Left hindlimb (tissue), 1 donor: ENCODE results near the gene ZIM2.

ENCODE experiments used
- DNase-seq: peaks from one replicate; pipeline ENCODE4 v3.0.0-alpha.2; 2018

Gene ZIM2

GRCh38 chr19:56838909-56839651 lies 1.4 kb downstream of the ZIM2 start:
- DNase-seq = peak; percentile 98

DNA sequence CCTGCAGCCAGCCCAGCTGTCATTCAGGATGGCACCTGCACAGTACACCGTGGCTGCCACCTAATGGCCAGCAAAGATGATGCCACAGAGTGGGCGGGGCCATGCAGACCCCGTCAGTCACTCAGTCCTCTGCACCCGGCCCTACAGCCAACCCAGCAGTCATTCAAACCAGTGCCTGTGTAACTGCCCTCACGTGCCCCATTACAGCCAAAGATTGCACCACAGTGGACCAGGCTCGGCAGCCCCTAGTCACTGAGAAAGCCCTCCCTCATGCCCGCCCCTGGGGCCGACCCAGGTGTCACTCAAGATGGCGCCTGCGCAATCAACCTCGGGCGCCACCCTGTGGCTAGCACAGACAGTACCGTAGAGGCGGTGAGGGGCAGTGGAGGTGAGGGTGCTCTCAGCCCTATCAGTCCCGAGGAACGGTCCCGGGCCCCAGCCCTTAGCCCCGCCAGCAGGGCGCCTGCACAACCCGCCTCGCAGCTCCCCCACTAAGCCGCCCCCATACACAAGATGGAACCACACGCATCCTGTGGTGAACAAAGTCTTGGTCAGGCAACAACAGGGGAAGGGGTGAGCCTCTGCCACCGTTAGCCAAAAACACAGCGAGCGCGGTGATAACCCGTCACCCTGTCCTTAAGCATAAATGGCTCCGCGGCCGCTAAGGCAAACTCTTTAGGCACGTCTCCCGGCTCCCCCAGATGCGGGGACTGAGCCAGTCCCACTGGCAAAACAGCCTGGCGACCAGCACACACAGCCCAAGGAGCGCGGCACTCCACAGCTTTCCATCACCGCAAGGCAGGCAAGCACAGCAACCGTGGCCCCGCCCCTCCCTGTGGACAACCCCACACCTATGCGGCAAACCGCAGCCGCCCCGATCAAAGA lies 2.3 kb downstream of the ZIM2 start:
- peak; percentile 79 for DNase-seq

DNA sequence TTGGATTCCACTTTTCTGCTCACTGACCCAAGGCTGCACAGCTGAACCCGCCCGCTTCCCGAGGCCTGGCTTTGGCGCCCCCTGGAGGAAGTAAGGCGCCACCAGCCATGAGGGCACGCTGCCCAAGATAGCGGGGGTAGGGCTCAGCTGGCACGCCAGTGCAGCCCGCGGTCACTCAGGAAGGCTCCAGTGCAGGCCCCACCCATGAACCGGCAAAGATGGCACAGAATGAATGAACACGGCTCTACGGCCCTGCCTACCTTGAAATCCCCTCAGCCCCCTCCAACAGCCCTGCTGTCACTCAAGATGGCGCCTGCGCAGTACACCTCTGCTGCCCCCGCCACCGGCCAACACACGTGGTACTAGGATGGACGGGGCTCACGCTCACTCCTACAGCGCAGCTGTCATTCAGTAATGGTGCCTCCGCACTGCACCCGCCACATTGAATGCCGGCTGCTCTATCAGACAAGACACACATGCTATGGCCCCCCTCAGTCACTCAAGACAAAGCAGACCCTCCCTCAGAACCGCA lies 3.0 kb downstream of the ZIM2 start:
- DNase-seq = peak; percentile 88

DNA sequence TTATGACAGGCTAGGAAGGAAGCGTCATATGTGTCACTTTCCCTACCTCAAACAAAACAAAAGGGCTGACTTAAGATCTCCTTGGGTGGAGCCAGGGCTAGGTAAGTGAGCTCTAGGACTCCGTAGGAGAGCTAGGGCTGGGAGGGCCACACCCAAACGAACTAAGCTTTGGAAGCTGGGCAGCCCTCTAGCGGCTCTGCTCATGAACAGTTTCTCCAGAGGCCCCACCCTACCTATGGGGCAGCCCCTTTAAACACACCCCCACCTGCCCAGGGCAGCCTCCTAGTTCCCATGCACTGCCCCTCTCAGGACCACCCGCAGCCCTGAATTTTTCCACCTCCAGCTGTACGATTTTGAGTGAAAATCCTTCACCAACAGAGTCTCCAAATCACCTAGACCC lies 3.5 kb downstream of the ZIM2 start:
- peak; percentile 48 for DNase-seq

GRCh38 chr19:56836059-56836458 lies 4.5 kb downstream of the ZIM2 start:
- DNase-seq = no peak

- no peak for DNase-seq
Observed at GRCh38 chr19:56835401-56835800, 5.1 kb downstream of the ZIM2 start.

DNA sequence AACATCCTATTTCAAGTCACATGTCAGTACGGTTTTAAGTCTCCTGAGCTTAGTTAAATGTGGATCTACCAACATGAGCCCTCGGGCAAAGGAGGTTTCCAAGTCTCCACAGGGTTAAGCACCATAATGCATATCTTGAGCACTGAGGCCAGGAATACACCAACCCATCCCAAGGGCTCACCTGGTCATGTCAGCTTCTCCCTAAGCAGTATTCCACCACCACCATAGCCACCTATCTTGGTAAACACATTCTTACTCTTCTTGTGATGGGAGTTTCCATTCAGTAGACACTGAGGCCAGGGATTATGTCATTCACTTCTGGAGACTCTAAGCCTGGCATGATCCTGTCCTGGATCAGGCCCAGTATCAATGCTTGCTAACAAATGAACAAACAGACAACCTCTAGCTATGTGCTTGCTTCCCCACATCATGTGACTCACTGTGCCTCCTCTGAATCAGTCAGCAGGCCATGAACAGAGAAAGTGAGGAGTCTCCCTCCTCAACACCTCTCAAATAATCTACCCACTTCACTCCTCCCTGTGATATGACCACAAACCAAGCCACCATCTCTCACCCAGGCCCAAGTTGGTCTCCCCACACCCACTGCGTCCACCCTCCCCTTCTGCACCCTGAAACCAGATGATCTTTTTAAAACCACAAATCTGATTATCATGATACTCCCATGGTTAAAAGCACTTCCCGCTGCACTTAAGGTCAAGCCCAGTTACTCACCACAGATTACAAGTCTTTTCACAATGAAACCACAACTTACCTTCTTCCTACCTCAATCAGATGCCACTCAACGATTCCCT lies 5.8 kb downstream of the ZIM2 start:
- DNase-seq = no peak

- DNase-seq = no peak
Observed at GRCh38 chr19:56832352-56832928, 8.1 kb downstream of the ZIM2 start.

- no peak for DNase-seq
Observed at GRCh38 chr19:56831255-56831654, 9.3 kb downstream of the ZIM2 start.

DNA sequence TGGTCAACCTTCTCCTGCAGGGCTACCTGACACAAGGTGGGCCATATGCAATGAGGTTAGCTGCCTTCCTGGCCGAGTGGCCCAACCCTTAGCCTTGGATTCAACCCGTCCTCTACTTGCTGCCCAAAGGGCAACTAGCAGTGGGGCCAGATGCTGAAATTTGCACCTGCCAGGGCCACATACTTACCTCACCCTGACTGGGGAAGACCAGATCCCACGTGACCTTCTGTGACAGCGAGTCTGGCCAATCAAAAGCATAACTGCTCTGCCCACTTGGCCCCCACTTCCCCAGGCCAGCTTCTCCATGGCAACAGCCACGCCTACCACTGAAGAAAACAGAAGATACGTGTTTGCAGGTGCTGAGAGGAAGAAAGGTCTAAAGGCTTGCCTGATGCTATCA lies 10.9 kb downstream of the ZIM2 start:
- DNase-seq = no peak

DNA sequence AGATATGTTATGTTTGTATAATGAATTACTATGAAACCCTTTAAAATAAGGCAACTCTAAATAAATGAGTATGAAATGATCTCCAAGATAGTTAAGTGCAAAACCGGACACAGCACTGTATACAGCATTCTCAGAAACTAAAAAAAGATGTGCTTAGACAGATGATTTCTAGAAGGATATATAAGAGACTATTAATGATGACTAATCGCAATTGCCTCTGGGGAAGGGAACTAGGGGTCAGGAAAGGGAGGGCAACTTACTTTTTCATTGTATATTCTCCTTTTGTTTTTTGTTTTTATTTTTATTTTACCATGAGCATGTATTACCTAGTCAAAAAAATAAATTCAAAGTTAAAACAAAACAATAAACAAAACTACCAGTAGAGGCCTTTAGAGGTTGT lies 12.8 kb downstream of the ZIM2 start:
- no peak for DNase-seq

GRCh38 chr19:56823956-56824355 lies 16.6 kb downstream of the ZIM2 start:
- no peak for DNase-seq

DNA sequence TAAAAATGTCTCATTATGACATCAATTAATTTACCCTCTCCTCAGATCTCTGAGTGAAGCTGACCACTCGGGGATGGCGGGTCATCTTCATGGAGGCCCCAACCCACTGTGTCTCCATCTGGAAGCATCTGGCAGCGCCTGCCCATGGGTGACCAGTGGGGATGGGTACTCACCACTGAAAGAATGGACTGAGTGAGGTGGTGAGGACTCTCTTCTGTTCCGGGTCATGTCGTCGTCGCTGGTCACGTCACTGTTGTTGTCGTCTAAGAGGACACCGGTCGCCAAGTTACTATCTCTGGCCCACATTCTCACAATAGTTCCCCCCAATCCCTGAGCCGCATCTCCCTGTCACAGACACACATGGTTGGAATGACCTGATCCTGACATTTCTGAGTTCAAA lies 17.1 kb downstream of the ZIM2 start:
- DNase-seq = no peak

DNA sequence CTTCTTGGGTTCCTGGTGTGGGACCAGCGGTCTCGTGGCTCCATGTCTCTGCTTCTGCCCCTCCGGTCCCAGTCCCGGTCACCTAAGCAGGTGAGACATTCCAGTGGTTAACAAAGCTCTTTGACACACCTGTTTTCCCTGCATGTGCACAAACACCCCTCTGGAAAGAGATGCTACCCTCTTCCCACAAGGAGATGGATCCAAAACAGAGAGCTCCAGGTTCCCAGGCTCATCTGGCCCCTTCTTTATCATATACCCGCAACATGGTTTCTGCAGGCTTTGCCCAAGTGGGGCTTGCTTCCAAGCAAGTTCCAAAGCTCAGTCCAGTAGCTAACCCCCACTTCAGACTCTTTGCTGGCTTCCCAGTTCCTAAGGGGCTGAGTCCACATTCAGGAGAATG lies 17.8 kb downstream of the ZIM2 start:
- DNase-seq = no peak

DNA sequence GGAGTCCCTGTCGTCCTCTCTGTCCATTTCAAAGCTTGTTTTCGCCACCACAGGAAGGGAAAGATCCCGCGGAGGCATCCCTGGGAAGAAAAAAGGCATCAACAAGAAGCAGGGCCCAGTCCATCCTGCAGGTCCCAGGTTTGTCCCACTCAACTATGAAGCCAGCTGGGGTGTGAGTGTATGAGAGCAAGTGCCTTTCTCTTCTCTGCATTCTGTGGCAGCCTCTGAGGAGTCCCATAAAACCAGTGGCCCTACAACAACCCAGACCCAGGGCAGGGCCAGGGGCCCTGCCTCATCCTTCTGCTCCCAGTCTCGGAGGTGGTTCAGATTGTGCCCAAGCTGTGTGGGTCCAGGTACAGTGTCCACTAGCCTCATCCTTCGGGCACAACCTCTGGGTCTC lies 18.9 kb downstream of the ZIM2 start:
- DNase-seq = no peak

GRCh38 chr19:56821209-56821608 lies 19.3 kb downstream of the ZIM2 start:
- no peak for DNase-seq

- DNase-seq = no peak
Observed at GRCh38 chr19:56819166-56819565, 21.4 kb downstream of the ZIM2 start.

DNA sequence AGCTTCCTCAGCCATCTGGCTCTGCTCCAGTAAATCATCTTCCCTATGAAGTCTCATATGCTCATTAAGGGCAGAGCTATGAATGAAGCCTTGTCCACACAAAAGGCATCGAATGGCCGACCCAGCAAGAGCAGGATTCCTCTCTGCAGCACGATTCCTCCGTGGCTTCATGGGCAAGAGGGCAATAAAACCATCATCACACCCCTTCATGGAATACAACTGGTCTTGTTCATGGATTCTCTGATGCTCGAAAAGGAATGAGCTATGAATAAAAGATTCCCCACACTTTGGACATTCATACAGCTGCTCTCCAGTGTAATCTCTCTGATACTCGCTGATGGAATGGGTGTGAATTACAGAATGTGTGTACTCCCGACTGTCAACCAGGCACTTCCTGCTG lies 25.9 kb downstream of the ZIM2 start:
- DNase-seq = no peak

DNA sequence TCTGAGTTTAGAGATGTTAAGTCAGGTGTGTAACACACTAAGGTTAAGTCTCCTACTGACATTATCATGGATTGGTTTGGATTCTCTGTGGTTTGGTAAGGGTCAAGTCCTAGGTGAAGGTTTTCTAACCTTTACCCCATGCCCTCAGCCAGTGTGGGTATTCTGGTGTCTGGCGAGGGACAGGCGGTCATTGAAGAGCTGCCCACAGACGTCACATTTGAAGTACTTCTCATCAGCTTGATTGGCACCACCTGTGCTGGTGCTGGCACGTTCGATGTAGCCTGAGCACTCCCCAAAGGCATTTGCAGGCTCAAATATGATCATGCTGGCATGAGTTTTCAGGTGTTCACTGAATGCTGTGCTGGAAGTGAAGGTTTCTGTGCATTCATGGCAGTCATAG lies 27.0 kb downstream of the ZIM2 start:
- no peak for DNase-seq

GRCh38 chr19:56811480-56811879 lies 29.0 kb downstream of the ZIM2 start:
- DNase-seq = no peak

GRCh38 chr19:56810260-56810659 lies 30.3 kb downstream of the ZIM2 start:
- DNase-seq = no peak

GRCh38 chr19:56808717-56809392 lies 31.7 kb downstream of the ZIM2 start:
- no peak for DNase-seq
